ENCODE results near the gene ITGBL1. TPM values are rescaled to one million over a fixed set of nuclear protein-coding genes. Genes with fewer than 3 reads are reported as not detected.

ITGBL1 gene
- total and polyA plus RNA-seq, 2 of the 13 experiments (the other 11 are each of a cell fraction or from before 2014, with no cell fraction given): 0.02 TPM; not detected in 1

- no peak for FAIRE-seq
- H3K4me2 ChIP-seq (ENCODE audit: low read depth, low read length): no peak overlapping the region
- intact Hi-C loops (cut with micrococcal nuclease; ENCODE audit: unreplicated experiment) (no loop called here), in situ Hi-C loops (cut with HindIII; ENCODE audit: extremely low pct_ligation_motif_present, low pct_unique_long_range_greater_than_20kb) (no loop called here)
- H3K9ac ChIP-seq (ENCODE audit: insufficient read depth, low read depth, low read length): no peak overlapping the region
- no peaks in the 10 kb centered on the region for H3K27me3 ChIP-seq (ENCODE audit: control insufficient read depth in 1 of 2, insufficient read depth in 2 of 2, low read length in 2 of 2)
- no TSS peak for BruUV-seq (replicated peaks)
- H3K36me3 ChIP-seq (replicated peaks in 1 of 2; ENCODE audit: control insufficient read depth in 1 of 2, insufficient read depth in 2 of 2, low read length in 2 of 2): no peaks in the 10 kb centered on the region
- DNase-seq (ENCODE audit: low spot score): no peak
- H3K27ac ChIP-seq (ENCODE audit: extremely low read length, insufficient read depth, low read length): no peak overlapping the region
- H3K79me2 ChIP-seq (ENCODE audit: insufficient read depth, low read length): no peaks in the 10 kb centered on the region
- H2AFZ ChIP-seq (ENCODE audit: low read length): no peak overlapping the region
- ATAC-seq: no peak
- ChIA-PET POLR2A (no interaction called here), CTCF (ENCODE audit: low intra/inter-chr PET ratio, low total read pairs) (no interaction called here)
- no peaks in the 10 kb centered on the region for H3K9me3 ChIP-seq (ENCODE audit: low read length)
- H3K4me1 ChIP-seq (ENCODE audit: insufficient read depth, low read length): peaks cover under 1% of the 10 kb centered on the region; the same call in 1 of the 2 replicates
- no peak overlapping the region for H3K4me3 ChIP-seq (replicated peaks in 1 of 3; ENCODE audit: insufficient read depth in 1 of 3, low read depth in 2 of 3, low read length in 3 of 3)
- no peaks in the 10 kb centered on the region for H4K20me1 ChIP-seq (ENCODE audit: insufficient read depth, low read length)
- TF ChIP-seq KLF15 (CRISPR knock-in tag; IDR thresholded peaks at IDR 0.05; ENCODE audit: borderline replicate concordance) (no peak), ZBTB7B (CRISPR knock-in tag; IDR thresholded peaks at IDR 0.05) (no peak), STAG1 (CRISPR knock-in tag; IDR thresholded peaks at IDR 0.05) (no peak), ZNF446 (CRISPR knock-in tag; IDR thresholded peaks at IDR 0.05) (no peak), ONECUT2 (CRISPR knock-in tag; IDR thresholded peaks at IDR 0.05) (no peak), MED1 (CRISPR knock-in tag; IDR thresholded peaks at IDR 0.05) (no peak), PAWR (CRISPR knock-in tag; IDR thresholded peaks at IDR 0.05; ENCODE audit: borderline replicate concordance) (no peak)
Measured at GRCh38 chr13:101570410-101570809, 117.9 kb downstream of the ITGBL1 start.

- H3K27me3 ChIP-seq (ENCODE audit: control insufficient read depth in 1 of 2, insufficient read depth in 2 of 2, low read length in 2 of 2): no peaks in the 10 kb centered on the region
- H3K9ac ChIP-seq (ENCODE audit: insufficient read depth, low read depth, low read length): no peak overlapping the region
- ChIA-PET CTCF (ENCODE audit: low intra/inter-chr PET ratio, low total read pairs) (no interaction called here), POLR2A (no interaction called here)
- no TSS peak for BruUV-seq (replicated peaks)
- H3K36me3 ChIP-seq (replicated peaks in 1 of 2; ENCODE audit: control insufficient read depth in 1 of 2, insufficient read depth in 2 of 2, low read length in 2 of 2): no peaks in the 10 kb centered on the region
- H3K27ac ChIP-seq (ENCODE audit: extremely low read length, insufficient read depth, low read length): no peak overlapping the region
- intact Hi-C loops (cut with micrococcal nuclease; ENCODE audit: unreplicated experiment): no loop called here
- ATAC-seq (no peak), FAIRE-seq (no peak), DNase-seq (ENCODE audit: low spot score) (no peak)
- WGBS (ENCODE audit: low lambda C conversion rate): 2% methylated on average over 4 of the region's 5 CpGs
- TF ChIP-seq SRY (CRISPR knock-in tag; IDR thresholded peaks at IDR 0.05): no peak
- TF ChIP-seq ZNF746 (CRISPR knock-in tag; IDR thresholded peaks at IDR 0.05): no peak
- no peak for TF ChIP-seq TEAD2 (CRISPR knock-in tag; IDR thresholded peaks at IDR 0.05)
- TF ChIP-seq ZBTB10 (CRISPR knock-in tag; IDR thresholded peaks at IDR 0.05; ENCODE audit: borderline replicate concordance): no peak
- no peak for TF ChIP-seq HNF1B (CRISPR knock-in tag; IDR thresholded peaks at IDR 0.05)
- no peak for TF ChIP-seq GRHL1 (CRISPR knock-in tag; conservative IDR thresholded peaks at IDR 0.05)
- TF ChIP-seq ZNF414 (CRISPR knock-in tag; IDR thresholded peaks at IDR 0.05): no peak
- in situ Hi-C loops (cut with HindIII; ENCODE audit: extremely low pct_ligation_motif_present, low pct_unique_long_range_greater_than_20kb): no loop called here
- H3K79me2 ChIP-seq (ENCODE audit: insufficient read depth, low read length): no peaks in the 10 kb centered on the region
- H3K4me2 ChIP-seq (ENCODE audit: low read depth, low read length): no peak overlapping the region
- H3K4me1 ChIP-seq (ENCODE audit: insufficient read depth, low read length): peaks cover 21% of the 10 kb centered on the region
- no peak overlapping the region for H2AFZ ChIP-seq (ENCODE audit: low read length)
- H4K20me1 ChIP-seq (ENCODE audit: insufficient read depth, low read length): no peaks in the 10 kb centered on the region
- H3K4me3 ChIP-seq (replicated peaks in 1 of 3; ENCODE audit: insufficient read depth in 1 of 3, low read depth in 2 of 3, low read length in 3 of 3): no peak overlapping the region
- no peaks in the 10 kb centered on the region for H3K9me3 ChIP-seq (ENCODE audit: low read length)
Measured at GRCh38 chr13:101572456-101572855, 120.0 kb downstream of the ITGBL1 start.

Measured in HepG2 (cell line).